ENCODE results near the gene GPX4.

GPX4 gene

GRCh38 chr19:1070931-1071791 is 32.6 kb upstream of the GPX4 start:
- no peak for TF ChIP-seq CTCF (IDR thresholded peaks at IDR 0.05)

DNA sequence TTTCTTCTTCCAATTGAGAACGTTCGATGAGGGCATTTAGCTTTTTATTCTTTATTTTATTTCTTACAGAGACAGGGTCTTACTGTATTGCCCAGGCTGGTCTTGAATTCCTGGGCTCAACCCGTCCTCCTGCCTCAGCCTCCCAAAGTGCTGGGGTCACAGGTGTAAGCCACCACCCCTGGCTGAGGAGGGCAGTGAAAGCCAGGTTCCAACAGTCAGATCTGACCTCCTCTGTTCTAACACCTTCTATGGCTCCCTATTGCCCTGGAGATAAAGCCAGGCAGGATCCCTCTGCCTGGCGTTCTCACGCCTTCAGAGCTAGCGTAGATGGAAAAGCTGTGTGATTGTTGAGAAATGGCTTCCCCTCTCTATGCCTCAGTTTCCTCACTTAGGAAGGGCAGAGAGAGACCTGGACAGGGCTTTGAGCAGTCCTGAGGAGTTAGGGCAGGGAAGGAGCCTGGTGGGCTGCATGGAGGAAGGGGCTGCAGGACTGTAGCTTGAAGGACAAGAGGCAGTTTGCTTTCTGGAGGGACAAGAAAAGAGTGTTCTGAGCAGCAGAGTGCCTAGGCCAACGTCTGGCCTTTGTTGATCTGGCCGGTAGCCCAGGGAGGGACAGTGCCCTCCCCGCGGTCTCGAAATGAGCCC is 31.3 kb upstream of the GPX4 start:
- no peak for TF ChIP-seq CTCF (IDR thresholded peaks at IDR 0.05)

DNA sequence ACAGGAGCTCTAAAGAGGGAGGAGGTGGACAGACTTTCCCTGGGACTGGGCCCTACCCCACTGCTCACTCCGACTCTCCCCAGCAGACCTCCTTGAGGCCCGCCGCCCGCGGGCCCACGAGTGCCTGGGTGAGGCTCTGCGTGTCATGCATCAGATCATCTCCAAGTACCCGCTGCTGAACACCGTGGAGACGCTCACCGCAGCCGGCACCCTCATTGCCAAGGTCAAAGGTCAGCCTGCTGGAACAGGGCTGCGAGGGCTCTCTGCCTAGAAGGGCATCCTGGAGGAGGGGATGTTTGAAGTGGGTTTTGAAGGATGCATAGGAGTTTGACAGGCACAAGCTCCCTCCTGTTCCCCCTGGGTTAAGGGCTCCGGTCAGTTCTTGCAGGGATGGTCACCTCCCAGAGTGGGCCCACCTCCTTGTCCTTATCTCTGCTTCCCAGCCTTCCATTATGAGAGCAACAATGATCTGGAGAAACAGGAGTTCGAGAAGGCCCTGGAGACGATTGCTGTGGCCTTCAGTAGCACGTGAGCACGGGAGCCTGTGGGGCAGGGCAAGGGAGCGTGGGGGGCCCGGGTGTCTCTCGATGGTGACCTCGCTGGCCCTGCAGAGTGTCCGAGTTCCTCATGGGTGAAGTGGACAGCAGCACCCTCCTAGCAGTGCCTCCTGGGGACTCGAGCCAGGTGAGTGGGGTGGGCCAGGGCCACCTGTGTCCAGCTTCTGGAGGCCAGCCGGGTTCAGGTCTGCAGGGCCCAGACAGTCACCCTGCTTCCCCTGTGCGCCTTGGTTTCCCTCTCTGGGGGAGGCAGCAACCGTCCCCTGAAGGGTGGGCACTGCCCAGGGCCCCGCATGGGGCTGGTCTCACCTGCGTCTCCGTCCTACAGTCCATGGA is 30.5 kb upstream of the GPX4 start:
- no peak for TF ChIP-seq CTCF (IDR thresholded peaks at IDR 0.05)

- TF ChIP-seq CTCF (IDR thresholded peaks at IDR 0.05), result no peak
Observed at GRCh38 chr19:1073956-1074517, 29.8 kb upstream of the GPX4 start.

DNA sequence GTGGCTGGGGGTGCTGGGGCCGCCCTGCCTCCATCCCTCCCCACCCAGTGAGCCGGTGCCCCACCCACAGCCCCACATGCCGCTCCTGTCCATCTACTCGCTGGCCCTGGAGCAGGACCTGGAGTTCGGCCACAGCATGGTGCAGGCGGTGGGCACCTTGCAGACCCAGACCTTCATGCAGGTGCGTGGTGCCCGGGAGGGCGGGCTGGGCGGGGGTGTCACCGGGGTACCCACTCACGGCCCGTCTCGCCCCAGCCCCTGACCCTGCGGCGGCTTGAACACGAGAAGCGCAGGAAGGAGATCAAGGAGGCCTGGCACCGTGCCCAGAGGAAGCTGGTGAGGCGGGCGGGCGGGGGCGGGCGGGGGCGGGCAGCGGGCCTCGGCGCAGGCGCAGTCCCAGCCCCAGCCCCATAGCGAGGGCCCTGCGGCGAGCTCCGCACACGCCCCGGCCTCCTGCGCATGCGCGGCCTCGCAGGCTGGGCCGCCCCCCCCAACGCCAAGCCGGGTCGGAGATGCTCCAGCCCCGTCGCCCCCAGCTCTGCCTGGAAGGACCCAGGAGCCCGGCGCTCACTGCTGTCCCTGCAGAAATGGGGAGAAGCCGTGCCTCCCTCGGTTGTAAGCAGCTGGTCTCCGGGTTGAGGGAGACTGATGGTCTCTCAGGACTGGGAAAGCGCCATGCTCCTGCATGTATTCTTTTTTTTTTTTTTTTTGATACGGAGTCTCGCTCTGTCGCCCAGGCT is 29.1 kb upstream of the GPX4 start:
- TF ChIP-seq CTCF (IDR thresholded peaks at IDR 0.05), result no peak

GRCh38 chr19:1076046-1076386 is 27.8 kb upstream of the GPX4 start:
- no peak for TF ChIP-seq CTCF (IDR thresholded peaks at IDR 0.05)

DNA sequence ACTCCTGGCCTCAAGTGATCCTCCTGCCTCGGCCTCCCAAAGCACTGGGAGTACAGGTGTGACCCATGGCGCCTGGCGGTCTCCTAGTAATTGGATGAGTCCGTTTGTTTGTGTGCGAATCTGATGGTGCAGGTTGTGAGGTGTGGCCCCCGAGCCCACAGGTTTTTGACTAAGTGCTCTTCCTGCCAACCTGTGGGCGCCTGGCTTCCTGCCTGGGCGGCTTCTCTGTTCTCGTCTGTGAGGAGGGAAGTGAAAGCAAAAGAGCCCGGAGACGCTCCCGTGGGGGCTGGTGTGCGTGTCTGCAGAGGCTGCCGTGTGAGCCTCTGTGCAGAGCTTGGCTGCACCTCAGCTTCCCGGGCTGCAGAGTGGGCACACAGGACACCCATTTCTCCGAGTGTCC is 26.8 kb upstream of the GPX4 start:
- no peak for TF ChIP-seq CTCF (IDR thresholded peaks at IDR 0.05)

All from LNCAP (cell line).